IMR-90 (cell line): ENCODE data around the gene NOTO. TPM values are rescaled to one million over a fixed set of nuclear protein-coding genes. Genes with fewer than 3 reads are reported as not detected.

Source experiments
- ATAC-seq: fragments of 200-7000 bp; cut with Tn5 transposase; 2 replicates; pipeline ENCODE4 v1.9.1; 2020; ENCODE audit warnings: low read depth, mild to moderate bottlenecking, moderate library complexity
- BruUV-seq: library from RNA; stranded (reverse); fragments of 400-500 nt; replicated peaks from 2 replicates; lab custom pipeline; 2021; lab: Mats Ljungman, UMichigan
- CTCF ChIA-PET: fragments of 300-600 bp; formaldehyde crosslinking; extraction: SDS; loops from one replicate; lab custom pipeline; 2021; ENCODE audit warnings: antibody characterized with exemption; lab: Yijun Ruan, JAX
- POLR2A ChIA-PET: fragments of 300-600 bp; sonication (Branson Sonifier 250); formaldehyde crosslinking; loops from one replicate; lab custom pipeline; 2022; ENCODE audit warnings: antibody characterized with exemption; ENCODE audit not compliant: unreplicated experiment; lab: Charles Lee
- DNase-seq: peaks from one replicate; pipeline ENCODE4 v3.0.0; 2013
- H2AFZ ChIP-seq: replicated peaks from 2 replicates; pipeline ENCODE3; 2013; ENCODE audit warnings: low read length, mild to moderate bottlenecking; ENCODE audit not compliant: poor library complexity
- H2AK5ac ChIP-seq: 2 replicates; pipeline ENCODE4 v1.6.1; 2013; ENCODE audit warnings: low read depth, low read length, inconsistent platforms
- H2AK9ac ChIP-seq: replicated peaks from 2 replicates; pipeline ENCODE3; 2013; ENCODE audit warnings: mild to moderate bottlenecking, low read depth, low read length, moderate library complexity; ENCODE audit not compliant: poor library complexity
- H2BK120ac ChIP-seq: 2 replicates; pipeline ENCODE4 v1.6.1; 2013; ENCODE audit warnings: low read depth, low read length, inconsistent platforms
- H2BK15ac ChIP-seq: 3 replicates; pipeline ENCODE4 v1.6.1; 2013; ENCODE audit warnings: low read depth, low read length, inconsistent platforms
- H2BK20ac ChIP-seq: 2 replicates; pipeline ENCODE4 v1.6.1; 2013; ENCODE audit warnings: low read depth, mild to moderate bottlenecking, inconsistent platforms, low read length, moderate library complexity
- H2BK5ac ChIP-seq: 2 replicates; pipeline ENCODE4 v1.6.1; 2013; ENCODE audit warnings: mild to moderate bottlenecking, low read depth, low read length, inconsistent platforms; ENCODE audit not compliant: poor library complexity, severe bottlenecking
- H3K14ac ChIP-seq: replicated peaks from 2 replicates; pipeline ENCODE4 v1.6.1; 2013; ENCODE audit warnings: low read depth, low read length, inconsistent platforms
- H3K18ac ChIP-seq: 2 replicates; pipeline ENCODE4 v1.6.1; 2013; ENCODE audit warnings: low read depth, low read length, control low read depth
- H3K23ac ChIP-seq: 2 replicates; pipeline ENCODE4 v1.6.1; 2013; ENCODE audit warnings: low read depth, low read length, inconsistent platforms
- H3K27ac ChIP-seq: 2 replicates; pipeline ENCODE4 v1.5.1; 2013; ENCODE audit warnings: mild to moderate bottlenecking, control low read depth, low read length; ENCODE audit not compliant: insufficient read depth
- H3K27me3 ChIP-seq: 2 replicates; pipeline ENCODE4 v1.6.1; 2013; ENCODE audit warnings: low read length; ENCODE audit not compliant: control insufficient read depth, insufficient read depth
- H3K36me3 ChIP-seq: 2 replicates; pipeline ENCODE4 v1.6.1; 2013; ENCODE audit warnings: low read length, mixed read lengths; ENCODE audit not compliant: control insufficient read depth, insufficient read depth
- H3K4ac ChIP-seq: 2 replicates; pipeline ENCODE4 v1.6.1; 2013; ENCODE audit warnings: low read depth, low read length, inconsistent platforms
- H3K4me1 ChIP-seq: 2 replicates; pipeline ENCODE4 v1.6.1; 2013; ENCODE audit warnings: low read length, mixed read lengths; ENCODE audit not compliant: control insufficient read depth, insufficient read depth
- H3K4me2 ChIP-seq: 2 replicates; pipeline ENCODE4 v1.6.1; 2013; ENCODE audit warnings: low read depth, mild to moderate bottlenecking, control low read depth, low read length, moderate library complexity
- H3K4me3 ChIP-seq: 2 replicates; pipeline ENCODE4 v1.5.1; 2013; ENCODE audit warnings: low read depth, mild to moderate bottlenecking, control low read depth, low read length, moderate library complexity; ENCODE audit not compliant: insufficient read depth
- H3K56ac ChIP-seq: 2 replicates; pipeline ENCODE4 v1.6.1; 2013; ENCODE audit warnings: low read length, inconsistent platforms; ENCODE audit not compliant: insufficient read depth; ENCODE audit errors: extremely low read depth
- H3K79me1 ChIP-seq, 2 experiments: 2 replicates each; pipeline ENCODE4 v1.6.1; 2013; ENCODE audit warnings: low read length in 2 of 2, inconsistent platforms in 1 of 2, low read depth in 1 of 2
- H3K9ac ChIP-seq: 2 replicates; pipeline ENCODE4 v1.6.1; 2013; ENCODE audit warnings: low read depth, low read length, control low read depth
- H3K9me1 ChIP-seq: 2 replicates; pipeline ENCODE4 v1.6.1; 2013; ENCODE audit warnings: low read length, inconsistent platforms; ENCODE audit not compliant: insufficient read depth
- H3K9me3 ChIP-seq: 2 replicates; pipeline ENCODE4 v1.6.1; 2013; ENCODE audit warnings: low read length; ENCODE audit not compliant: control insufficient read depth, insufficient read depth
- H4K20me1 ChIP-seq: 2 replicates; pipeline ENCODE4 v1.6.1; 2013; ENCODE audit warnings: low read length, inconsistent platforms; ENCODE audit not compliant: insufficient read depth
- H4K5ac ChIP-seq: 2 replicates; pipeline ENCODE4 v1.6.1; 2013; ENCODE audit warnings: mild to moderate bottlenecking, low read depth, low read length, control low read depth
- H4K8ac ChIP-seq, 2 experiments: 2 replicates each; pipeline ENCODE4 v1.6.1; 2013; ENCODE audit warnings: low read depth in 2 of 2, low read length in 2 of 2, control low read depth in 1 of 2, inconsistent platforms in 1 of 2
- H4K91ac ChIP-seq: 2 replicates; pipeline ENCODE4 v1.6.1; 2013; ENCODE audit warnings: low read depth, low read length, inconsistent platforms; ENCODE audit not compliant: insufficient read depth
- BHLHE40 ChIP-seq: fragments of 150-350 bp; IDR thresholded peaks from 2 replicates; pipeline ENCODE4 v1.6.1; 2016; ENCODE audit warnings: mild to moderate bottlenecking, low read depth, low read length
- CEBPB ChIP-seq: IDR thresholded peaks from 2 replicates; pipeline ENCODE4 v1.6.1; 2012; ENCODE audit warnings: low read depth, low read length, improper control_type of control experiment
- CHD1 ChIP-seq: IDR thresholded peaks from 2 replicates; pipeline ENCODE4 v1.6.1; 2012; ENCODE audit warnings: low read depth, low read length, improper control_type of control experiment
- FOS ChIP-seq: fragments of 150-350 bp; IDR thresholded peaks from 2 replicates; pipeline ENCODE4 v1.6.1; 2016; ENCODE audit warnings: low read depth, low read length
- MAFK ChIP-seq: IDR thresholded peaks from 2 replicates; pipeline ENCODE4 v1.6.1; 2012; ENCODE audit warnings: low read depth, low read length, improper control_type of control experiment
- MAZ ChIP-seq: IDR thresholded peaks from 2 replicates; pipeline ENCODE4 v1.6.1; 2012; ENCODE audit warnings: low read depth, mild to moderate bottlenecking, low read length, improper control_type of control experiment, moderate library complexity, borderline replicate concordance
- MXI1 ChIP-seq: IDR thresholded peaks from 2 replicates; pipeline ENCODE4 v1.6.1; 2012; ENCODE audit warnings: low read depth, mild to moderate bottlenecking, low read length, moderate library complexity, borderline replicate concordance
- NFE2L2 ChIP-seq: fragments of 150-350 bp; IDR thresholded peaks from 2 replicates; pipeline ENCODE4 v1.6.1; 2016; ENCODE audit warnings: low read depth, mild to moderate bottlenecking, low read length
- POLR2A ChIP-seq: IDR thresholded peaks from 2 replicates; pipeline ENCODE4 v1.6.1; 2012; ENCODE audit warnings: mild to moderate bottlenecking, low read depth, low read length
- RAD21 ChIP-seq: IDR thresholded peaks from 2 replicates; pipeline ENCODE4 v1.6.1; 2012; ENCODE audit warnings: low read length, improper control_type of control experiment
- SMC3 ChIP-seq: fragments of 150-350 bp; IDR thresholded peaks from 2 replicates; pipeline ENCODE4 v1.6.1; 2016; ENCODE audit warnings: low read depth, mild to moderate bottlenecking, antibody characterized with exemption, low read length, moderate library complexity
- WGBS, 2 experiments: methylation state at CpG; one replicate each; pipeline versions ENCODE4 v1.1.5 to v1.1.7; 2013; ENCODE audit warnings: missing lambda C conversion rate in 2 of 2; ENCODE audit not compliant: insufficient read length in 1 of 2; ENCODE audit errors: extremely low coverage in 2 of 2; 5-methylcytosine and 5-hydroxymethylcytosine counted together
- dilution Hi-C: fragments of 300-500 bp; cut with HindIII; formaldehyde crosslinking; loops from one replicate; pipeline ENCODE4 v1.14.3; 2018; ENCODE audit warnings: low sequenced_read_pairs; ENCODE audit not compliant: unreplicated experiment
- in situ Hi-C: fragments of 300-500 bp; cut with MboI; formaldehyde crosslinking; loops from 3 replicates; pipeline ENCODE4 v1.14.3; 2019; ENCODE audit warnings: low sequenced_read_pairs, inconsistent platforms, mixed read lengths
- intact Hi-C: fragments of 100-400 bp; cut with micrococcal nuclease; formaldehyde crosslinking; loops from 2 replicates; pipeline ENCODE4 v1.10.0; 2022
- polyA plus RNA-seq, 3 experiments: library from polyadenylated mRNA; depleted of rRNA; stranded (reverse); fragments of >200 nt; gene quantifications; 2 replicates each; pipeline ENCODE4 v1.2.3, GENCODE V29; 2012; ENCODE audit warnings: low replicate concordance in 1 of 3
- total RNA-seq: library from RNA; depleted of rRNA; stranded (reverse); fragments of >200 nt; gene quantifications from 2 replicates; pipeline ENCODE4 v1.2.3, GENCODE V29; 2012
- TF ChIP-seq, protein P1 (sequence below): fragments of 150-350 bp; IDR thresholded peaks from 2 replicates; pipeline ENCODE4 v1.6.1; 2017; ENCODE audit warnings: mild to moderate bottlenecking, antibody characterized with exemption, low read length, low read depth
- TF ChIP-seq, protein P2 (sequence below): conservative IDR thresholded peaks from 2 replicates; pipeline ENCODE4 v1.5.1; 2012; ENCODE audit warnings: mild to moderate bottlenecking, low read depth, low read length, improper control_type of control experiment

NOTO gene
- total and polyA plus RNA-seq, 2 of the 4 experiments (the other 2 are of a cell fraction) = not detected

DNA sequence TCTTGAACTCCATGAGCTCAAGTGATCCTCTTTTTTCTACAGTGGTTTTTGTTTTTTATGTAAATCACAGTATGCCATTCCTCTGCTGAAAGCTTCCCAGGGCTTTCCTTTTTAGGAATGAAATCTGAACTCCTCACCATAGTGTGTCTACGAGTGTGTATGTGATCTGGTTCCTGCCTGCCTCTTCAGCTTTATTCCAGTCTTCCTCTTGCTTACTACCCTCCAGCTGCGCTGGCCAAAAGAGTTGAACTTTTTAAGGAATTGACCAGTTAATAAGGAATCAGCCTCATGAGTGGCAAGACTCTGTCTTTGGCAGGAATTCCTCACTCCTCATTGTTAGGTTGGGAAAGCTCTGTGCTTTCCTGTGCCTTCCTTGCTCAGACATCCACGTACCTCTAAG, 35.8 kb downstream of the NOTO start:
- no peak for DNase-seq
- Histone ChIP-seq H3K9me3 (no peaks in the 10 kb centered on the region), H3K4ac (no peak overlapping the region), H4K91ac (no peak overlapping the region), H2AFZ (no peak overlapping the region), H3K56ac (no peak overlapping the region), H3K4me2 (no peak overlapping the region), H2BK15ac (no peak overlapping the region), H3K27ac (no peak overlapping the region), H3K27me3 (no peaks in the 10 kb centered on the region), H2BK120ac (no peak overlapping the region), H3K9ac (no peak overlapping the region), H2AK9ac (no peak overlapping the region), H3K9me1 (peaks cover 10% of the 10 kb centered on the region), H3K4me3 (no peak overlapping the region), H4K5ac (no peak overlapping the region), H3K4me1 (peaks cover 3% of the 10 kb centered on the region), H2BK20ac (no peak overlapping the region), H2AK5ac (no peak overlapping the region), H3K18ac (no peak overlapping the region), H3K23ac (no peak overlapping the region), H3K36me3 (peaks cover 19% of the 10 kb centered on the region), H4K20me1 (peaks cover 69% of the 10 kb centered on the region), H2BK5ac (no peak overlapping the region), H4K8ac (no peak overlapping the region), H3K79me1 (peaks cover 21 to 64% of the 10 kb centered on the region in 2 experiments), H3K14ac (no peak overlapping the region)
- TF ChIP-seq, protein P1, sequence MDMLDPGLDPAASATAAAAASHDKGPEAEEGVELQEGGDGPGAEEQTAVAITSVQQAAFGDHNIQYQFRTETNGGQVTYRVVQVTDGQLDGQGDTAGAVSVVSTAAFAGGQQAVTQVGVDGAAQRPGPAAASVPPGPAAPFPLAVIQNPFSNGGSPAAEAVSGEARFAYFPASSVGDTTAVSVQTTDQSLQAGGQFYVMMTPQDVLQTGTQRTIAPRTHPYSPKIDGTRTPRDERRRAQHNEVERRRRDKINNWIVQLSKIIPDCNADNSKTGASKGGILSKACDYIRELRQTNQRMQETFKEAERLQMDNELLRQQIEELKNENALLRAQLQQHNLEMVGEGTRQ = no peak
- no peak for TF ChIP-seq CEBPB
- no peak for TF ChIP-seq FOS
- no peak for TF ChIP-seq MXI1
- TF ChIP-seq, protein P2, sequence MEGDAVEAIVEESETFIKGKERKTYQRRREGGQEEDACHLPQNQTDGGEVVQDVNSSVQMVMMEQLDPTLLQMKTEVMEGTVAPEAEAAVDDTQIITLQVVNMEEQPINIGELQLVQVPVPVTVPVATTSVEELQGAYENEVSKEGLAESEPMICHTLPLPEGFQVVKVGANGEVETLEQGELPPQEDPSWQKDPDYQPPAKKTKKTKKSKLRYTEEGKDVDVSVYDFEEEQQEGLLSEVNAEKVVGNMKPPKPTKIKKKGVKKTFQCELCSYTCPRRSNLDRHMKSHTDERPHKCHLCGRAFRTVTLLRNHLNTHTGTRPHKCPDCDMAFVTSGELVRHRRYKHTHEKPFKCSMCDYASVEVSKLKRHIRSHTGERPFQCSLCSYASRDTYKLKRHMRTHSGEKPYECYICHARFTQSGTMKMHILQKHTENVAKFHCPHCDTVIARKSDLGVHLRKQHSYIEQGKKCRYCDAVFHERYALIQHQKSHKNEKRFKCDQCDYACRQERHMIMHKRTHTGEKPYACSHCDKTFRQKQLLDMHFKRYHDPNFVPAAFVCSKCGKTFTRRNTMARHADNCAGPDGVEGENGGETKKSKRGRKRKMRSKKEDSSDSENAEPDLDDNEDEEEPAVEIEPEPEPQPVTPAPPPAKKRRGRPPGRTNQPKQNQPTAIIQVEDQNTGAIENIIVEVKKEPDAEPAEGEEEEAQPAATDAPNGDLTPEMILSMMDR = no peak
- no peak for TF ChIP-seq RAD21
- no peak for TF ChIP-seq SMC3
- TF ChIP-seq MAFK = no peak
- no peak for TF ChIP-seq NFE2L2
- no peak for TF ChIP-seq BHLHE40
- no peak for TF ChIP-seq MAZ
- TF ChIP-seq POLR2A = no peak
- TF ChIP-seq CHD1 = no peak
- in situ Hi-C loops = no loop called here
- CTCF ChIA-PET = interaction anchor here (0.5 kb wide), 1 partner anchor 25 kb away, joined by 3 read pairs; no protein-coding TSS in a partner anchor
- dilution Hi-C loops = no loop called here
- POLR2A ChIA-PET = no interaction called here
- ATAC-seq = no peak
- no TSS peak for BruUV-seq
- intact Hi-C loops = no loop called here
- WGBS, 2 experiments = no CpG with 5 or more reads among the region's 3 CpGs
